HepG2 (cell line): ENCODE data around the gene TYMP. TPM values are rescaled to one million over a fixed set of nuclear protein-coding genes. Genes with fewer than 3 reads are reported as not detected.
A peak's percentile ranks its signal among the peaks of the same experiment; 100 is the strongest.

Source experiments
- ATF7 ChIP-seq, 2 experiments: fragments of 450-650 bp in 1 of 2; sonication (generic) in 1 of 2; formaldehyde crosslinking in 1 of 2; IDR thresholded peaks; 2 replicates each; pipeline versions ENCODE4 v1.4.0 to v1.6.1; 2016 to 2020; ENCODE audit warnings: antibody characterized with exemption in 1 of 2, mild to moderate bottlenecking in 1 of 2, missing genetic modification reagents in 1 of 2
- CREM ChIP-seq, 2 experiments: sonication (generic) in 1 of 2; formaldehyde crosslinking in 1 of 2; IDR thresholded peaks; 2 replicates each; pipeline versions ENCODE4 v1.4.0 to v1.6.1; 2016 to 2020; ENCODE audit warnings: antibody characterized with exemption in 1 of 2, mild to moderate bottlenecking in 1 of 2, missing genetic modification reagents in 1 of 2
- FOXO1 ChIP-seq: sonication (generic); formaldehyde crosslinking; IDR thresholded peaks from 2 replicates; pipeline ENCODE4 v1.4.0; 2020; ENCODE audit warnings: missing genetic modification reagents
- GATA4 ChIP-seq: sonication (generic); IDR thresholded peaks from 2 replicates; pipeline ENCODE4 v1.6.1; 2016; ENCODE audit warnings: antibody characterized with exemption, low read depth, borderline replicate concordance
- GMEB1 ChIP-seq: sonication (generic); formaldehyde crosslinking; IDR thresholded peaks from 2 replicates; pipeline ENCODE4 v1.5.1; 2020; ENCODE audit warnings: missing genetic modification reagents, mild to moderate bottlenecking, borderline replicate concordance
- HBP1 ChIP-seq: IDR thresholded peaks from 2 replicates; pipeline ENCODE4 v1.6.1; 2016; ENCODE audit warnings: low read depth, control low read depth
- HNRNPLL ChIP-seq: fragments of 200-400 bp; formaldehyde crosslinking; IDR thresholded peaks from 2 replicates; pipeline ENCODE4 v1.6.1; 2017; ENCODE audit warnings: mild to moderate bottlenecking, low read depth, low read length; ENCODE audit not compliant: poor library complexity, severe bottlenecking
- KDM5B ChIP-seq: sonication (generic); formaldehyde crosslinking; IDR thresholded peaks from 2 replicates; pipeline ENCODE4 v1.4.0; 2020; ENCODE audit warnings: missing genetic modification reagents, mild to moderate bottlenecking, borderline replicate concordance
- MED1 ChIP-seq: sonication (generic); formaldehyde crosslinking; IDR thresholded peaks from 2 replicates; pipeline ENCODE4 v1.4.0; 2020; ENCODE audit warnings: missing genetic modification reagents
- MYC ChIP-seq: sonication (generic); formaldehyde crosslinking; IDR thresholded peaks from 2 replicates; pipeline ENCODE4 v1.9.0; 2021; ENCODE audit warnings: missing genetic modification reagents, borderline replicate concordance
- PCBP1 ChIP-seq: fragments of 200-400 bp; formaldehyde crosslinking; IDR thresholded peaks from 2 replicates; pipeline ENCODE4 v1.6.1; 2017; ENCODE audit warnings: mild to moderate bottlenecking, low read depth, low read length, borderline replicate concordance
- RFX1 ChIP-seq: fragments of 450-650 bp; IDR thresholded peaks from 2 replicates; pipeline ENCODE4 v1.6.1; 2017
- ZMAT3 ChIP-seq: sonication (generic); formaldehyde crosslinking; conservative IDR thresholded peaks from 2 replicates; pipeline ENCODE4 v1.7.0; 2021; ENCODE audit warnings: missing genetic modification reagents
- ZMYM4 ChIP-seq: sonication (generic); formaldehyde crosslinking; IDR thresholded peaks from 2 replicates; pipeline ENCODE4 v1.8.1; 2023; ENCODE audit warnings: mild to moderate bottlenecking, missing genetic modification reagents
- ZNF616 ChIP-seq: sonication (generic); formaldehyde crosslinking; IDR thresholded peaks from 2 replicates; pipeline ENCODE4 v1.5.0; 2020; ENCODE audit warnings: low read depth, mild to moderate bottlenecking, missing genetic modification reagents
- ZNF766 ChIP-seq: sonication (generic); formaldehyde crosslinking; IDR thresholded peaks from 2 replicates; pipeline ENCODE4 v1.5.0; 2020; ENCODE audit warnings: missing genetic modification reagents, borderline replicate concordance
- ZNF788 ChIP-seq: sonication (generic); formaldehyde crosslinking; IDR thresholded peaks from 2 replicates; pipeline ENCODE4 v1.5.0; 2020; ENCODE audit warnings: mild to moderate bottlenecking, missing genetic modification reagents, borderline replicate concordance
- ZSCAN25 ChIP-seq: sonication (generic); formaldehyde crosslinking; IDR thresholded peaks from 2 replicates; pipeline ENCODE4 v1.8.0; 2022; ENCODE audit warnings: mild to moderate bottlenecking, missing genetic modification reagents
- polyA plus RNA-seq, 8 experiments: library from polyadenylated mRNA; depleted of rRNA in 3 of 8; stranded (reverse) in 7 of 8; unstranded in 1 of 8; fragments of >200 nt; fragmentation: Illumina TruSeq in 4 of 8; extraction: Trizol in 4 of 8; gene quantifications; 2 replicates each; pipeline versions ENCODE4 v1.2.1 to v1.2.3, GENCODE V29; 2011 to 2016; ENCODE audit warnings: low read depth in 4 of 8, missing spikeins in 1 of 8, mixed read lengths in 1 of 8; ENCODE audit not compliant: insufficient read depth in 1 of 8
- total RNA-seq, 5 experiments: library from RNA; depleted of rRNA; stranded (reverse); fragments of >200 nt; fragmentation: Illumina TruSeq; extraction: Trizol; gene quantifications; 2 replicates each; pipeline ENCODE4 v1.2.3, GENCODE V29; 2016; ENCODE audit warnings: low read depth in 1 of 5

The TYMP gene
- total and polyA plus RNA-seq, 2 of the 13 experiments (the other 11 are each of a cell fraction or from before 2014, with no cell fraction given) = 3.9 to 4.3 TPM

DNA sequence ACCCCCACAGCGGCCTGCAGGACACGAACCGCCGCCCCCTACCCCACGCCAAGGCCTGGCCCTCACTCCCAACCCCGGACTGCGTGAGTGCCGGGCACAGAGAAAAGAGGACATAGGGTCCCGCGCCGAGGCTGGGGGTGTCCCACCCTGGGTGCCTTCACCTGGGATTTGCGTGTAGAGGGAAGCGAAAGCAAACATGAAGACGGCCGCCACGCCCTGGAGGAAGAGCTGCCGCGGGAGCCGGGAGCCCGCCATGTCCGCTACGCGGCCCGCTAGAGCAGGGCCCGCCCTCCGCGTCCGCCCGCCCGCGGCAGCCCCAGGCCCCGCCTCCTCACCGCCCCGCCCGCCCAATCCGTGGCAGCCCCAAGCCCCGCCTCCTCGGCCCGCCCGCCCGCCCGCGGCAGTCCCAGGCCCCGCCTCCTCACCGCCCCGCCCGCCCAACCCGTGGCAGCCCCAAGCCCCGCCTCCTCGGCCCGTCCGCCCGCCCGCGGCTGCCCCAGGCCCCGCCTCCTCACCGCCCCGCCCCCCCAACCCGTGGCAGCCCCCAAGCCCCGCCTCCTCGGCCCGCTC, 22.3 kb downstream of the TYMP start, which contains the start of gene LMF2 (continued):
- TF ChIP-seq ATF7 (IDR thresholded peaks at IDR 0.05) (no peak), ATF7 (CRISPR knock-in tag; IDR thresholded peaks at IDR 0.05) (0 out of 2 replicates have a peak, but pooled peaks have one; percentile 51), RFX1 (no peak), MYC (CRISPR knock-in tag) (peak; percentile 29; the same call in 1 of the 2 replicates), ZMYM4 (CRISPR knock-in tag) (peak; percentile 7; the same call in 1 of the 2 replicates), KDM5B (CRISPR knock-in tag) (0 out of 2 replicates have a peak, but pooled peaks have one; percentile 48), MED1 (no peak), CREM (IDR thresholded peaks at IDR 0.05) (no peak), CREM (CRISPR knock-in tag; IDR thresholded peaks at IDR 0.05) (no peak), PCBP1 (no peak), ZNF788 (CRISPR knock-in tag) (0 out of 2 replicates have a peak, but pooled peaks have one; percentile 30), FOXO1 (no peak), ZSCAN25 (CRISPR knock-in tag) (no peak), HNRNPLL (peak; percentile 45), GMEB1 (CRISPR knock-in tag) (no peak), ZNF616 (peak; percentile 86), GATA4 (no peak), ZNF766 (CRISPR knock-in tag) (no peak), ZMAT3 (0 out of 2 replicates have a peak, but pooled peaks have one; percentile 32), HBP1 (CRISPR knock-in tag) (0 out of 2 replicates have a peak, but pooled peaks have one; percentile 29)
